HL-60/S4 treated with retinoic acid at 250 ng/mL for 4 days and 3 days (cell line): Measurements from ENCODE around the gene MIPOL1.
"Not testable (repeated sequence)": the region's sequence is repeated elsewhere in the genome, so short reads cannot be mapped to it uniquely, and the experiment has no call there.

Experiments used
- in situ Hi-C: fragments of 300-500 bp; cut with MboI; formaldehyde crosslinking; loops from 2 replicates; pipeline ENCODE4 v1.7.0; 2022; ENCODE audit warnings: low sequenced_read_pairs

The MIPOL1 gene

GRCh38 chr14:37278636-37279538 lies 81.2 kb downstream of the MIPOL1 start:
- in situ Hi-C loops, result no loop called here

GRCh38 chr14:37279818-37280217 lies 82.1 kb downstream of the MIPOL1 start:
- in situ Hi-C loops, result no loop called here

- in situ Hi-C loops, result no loop called here
These were observed 87.0 kb downstream of the MIPOL1 start for GRCh38 chr14:37284760-37285159.

GRCh38 chr14:37285220-37285619 lies 87.5 kb downstream of the MIPOL1 start:
- in situ Hi-C loops, result no loop called here

GRCh38 chr14:37289688-37290087 lies 92.0 kb downstream of the MIPOL1 start:
- in situ Hi-C loops, result no loop called here

GRCh38 chr14:37295262-37295661 lies 97.5 kb downstream of the MIPOL1 start:
- in situ Hi-C loops, result not testable (repeated sequence)

GRCh38 chr14:37311252-37311651 lies 113.5 kb downstream of the MIPOL1 start:
- in situ Hi-C loops, result no loop called here

- in situ Hi-C loops, result no loop called here
These were observed 121.2 kb downstream of the MIPOL1 start for GRCh38 chr14:37318938-37319337.

GRCh38 chr14:37320106-37320505 lies 122.4 kb downstream of the MIPOL1 start:
- in situ Hi-C loops, result no loop called here

GRCh38 chr14:37325332-37325731 lies 127.6 kb downstream of the MIPOL1 start:
- in situ Hi-C loops, result no loop called here

GRCh38 chr14:37326434-37326833 lies 128.7 kb downstream of the MIPOL1 start:
- in situ Hi-C loops, result no loop called here

GRCh38 chr14:37327933-37328332 lies 130.2 kb downstream of the MIPOL1 start:
- in situ Hi-C loops, result not testable (repeated sequence)

- in situ Hi-C loops, result no loop called here
These were observed 130.9 kb downstream of the MIPOL1 start for GRCh38 chr14:37328673-37329072.

GRCh38 chr14:37329189-37330001 lies 131.7 kb downstream of the MIPOL1 start:
- in situ Hi-C loops, result no loop called here

GRCh38 chr14:37330910-37331309 lies 133.2 kb downstream of the MIPOL1 start:
- in situ Hi-C loops, result no loop called here

GRCh38 chr14:37340353-37340752 lies 142.6 kb downstream of the MIPOL1 start:
- in situ Hi-C loops, result no loop called here

- in situ Hi-C loops, result no loop called here
These were observed 145.8 kb downstream of the MIPOL1 start for GRCh38 chr14:37343307-37344094.

- in situ Hi-C loops, result no loop called here
These were observed 165.9 kb downstream of the MIPOL1 start for GRCh38 chr14:37363661-37364060.

- in situ Hi-C loops, result no loop called here
These were observed 171.7 kb downstream of the MIPOL1 start for GRCh38 chr14:37369425-37369824.

- in situ Hi-C loops, result no loop called here
These were observed 177.8 kb downstream of the MIPOL1 start for GRCh38 chr14:37375566-37375965.
